ENCODE measurements around the gene ATXN1L.

The ATXN1L gene

DNA sequence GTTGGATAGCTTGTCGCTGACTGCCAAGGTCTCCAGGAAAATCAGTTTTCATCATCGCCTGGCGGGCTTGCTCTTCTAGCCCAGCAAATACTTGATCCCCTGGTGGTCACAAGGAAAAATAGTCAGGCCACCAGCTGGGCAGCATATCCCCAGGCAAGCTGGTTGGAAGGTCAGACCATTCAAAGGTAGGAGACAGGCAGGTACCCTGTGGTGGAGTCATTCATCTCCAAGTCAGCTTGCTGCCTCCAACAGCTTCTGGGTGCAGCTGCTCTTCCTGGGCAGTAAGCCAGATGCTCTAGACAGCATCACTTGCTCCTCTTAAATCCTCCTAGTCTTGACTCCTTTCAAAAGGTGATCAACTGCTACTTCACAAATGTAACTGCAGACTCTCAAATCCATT is 22.2 kb downstream of the ATXN1L start:
- Histone ChIP-seq H3K27me3 (no peaks in the 10 kb centered on the region), H3K36me3 (peaks cover 99% of the 10 kb centered on the region), H3K4me1 (no peaks in the 10 kb centered on the region), H3K27ac (no peak overlapping the region), H4K20me1 (no peaks in the 10 kb centered on the region), H3K9me3 (no peaks in the 10 kb centered on the region), H3K4me3 (no peak overlapping the region), H3K9ac (no peak overlapping the region), H3K4me2 (no peak overlapping the region)
- TF ChIP-seq Cebpa-rat (IDR thresholded peaks at IDR 0.05), result no peak

DNA sequence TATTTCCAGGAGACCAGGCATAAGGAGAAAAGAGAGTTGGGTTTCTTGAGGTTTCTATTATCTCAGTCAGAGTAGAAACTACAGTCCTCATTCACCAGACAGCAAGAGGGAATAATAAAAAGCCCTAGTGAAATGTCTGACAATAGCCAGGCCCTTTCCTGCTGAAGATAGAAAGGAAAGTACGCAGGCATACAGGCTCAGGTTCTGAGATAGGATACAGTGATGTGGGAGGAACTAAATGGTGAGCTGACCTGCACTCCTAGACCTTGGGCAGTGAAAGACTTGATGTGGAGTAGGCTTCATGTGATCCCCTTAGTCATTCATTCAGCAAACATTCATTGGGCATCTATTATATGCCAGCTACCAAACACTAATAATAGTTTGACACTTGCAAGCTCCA is 23.3 kb downstream of the ATXN1L start:
- 0 out of 2 replicates have a peak, but pooled peaks cover 6% of the 10 kb centered on the region for H4K20me1 ChIP-seq
- TF ChIP-seq Cebpa-rat (IDR thresholded peaks at IDR 0.05), result no peak
- no peak overlapping the region for H3K27ac ChIP-seq
- no peaks in the 10 kb centered on the region for H3K4me1 ChIP-seq
- no peak overlapping the region for H3K9ac ChIP-seq
- H3K4me3 ChIP-seq, result no peak overlapping the region
- H3K27me3 ChIP-seq, result no peaks in the 10 kb centered on the region
- H3K4me2 ChIP-seq, result no peak overlapping the region
- no peaks in the 10 kb centered on the region for H3K9me3 ChIP-seq
- H3K36me3 ChIP-seq, result peaks cover 97% of the 10 kb centered on the region

DNA sequence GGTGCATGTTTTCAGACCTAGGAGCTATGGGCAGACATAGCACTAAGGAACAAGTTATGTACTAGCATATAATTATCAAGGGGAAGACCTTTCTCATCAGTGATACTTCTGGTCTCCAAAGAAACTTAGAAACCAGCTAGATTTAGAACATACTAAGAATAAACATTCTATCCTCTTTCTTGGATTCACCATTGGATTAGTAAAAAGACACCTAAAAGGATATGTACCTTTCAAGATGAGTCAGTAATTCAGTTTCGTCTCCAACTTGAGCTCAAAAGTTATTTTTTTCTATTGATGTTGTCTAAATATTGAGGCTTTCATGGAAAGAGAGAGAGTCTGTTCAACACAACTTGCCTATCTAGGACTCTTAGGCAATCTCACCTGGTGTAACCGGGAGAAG is 25.0 kb downstream of the ATXN1L start:
- Histone ChIP-seq H4K20me1 (0 out of 2 replicates have a peak, but pooled peaks cover 6% of the 10 kb centered on the region), H3K4me2 (no peak overlapping the region), H3K4me1 (no peaks in the 10 kb centered on the region), H3K4me3 (no peak overlapping the region), H3K36me3 (peaks cover 97% of the 10 kb centered on the region), H3K27me3 (no peaks in the 10 kb centered on the region), H3K27ac (no peak overlapping the region), H3K9me3 (no peaks in the 10 kb centered on the region), H3K9ac (no peak overlapping the region)
- TF ChIP-seq Cebpa-rat (IDR thresholded peaks at IDR 0.05), result no peak

DNA sequence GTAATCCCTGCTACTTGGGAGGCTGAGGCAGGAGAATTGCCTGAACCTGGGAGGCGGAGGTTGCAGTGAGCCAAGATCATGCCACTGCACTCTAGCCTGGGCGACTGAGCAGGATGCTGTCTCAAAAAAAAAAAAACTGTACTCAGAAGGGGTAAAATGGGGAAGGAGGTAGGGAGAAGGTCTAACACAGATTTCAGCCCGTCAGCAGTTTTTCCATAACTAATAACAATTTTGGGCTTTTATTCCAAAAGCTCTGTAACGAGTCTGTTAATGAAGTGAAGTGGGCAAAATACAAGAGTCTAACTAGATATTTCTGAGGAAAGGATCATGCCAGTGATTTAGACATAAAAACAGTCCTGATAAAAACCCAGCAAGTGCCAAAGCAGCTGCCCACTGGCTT is 27.4 kb downstream of the ATXN1L start:
- TF ChIP-seq Cebpa-rat (IDR thresholded peaks at IDR 0.05), result no peak
- H3K4me3 ChIP-seq, result no peak overlapping the region
- no peak overlapping the region for H3K4me2 ChIP-seq
- H3K4me1 ChIP-seq, result no peaks in the 10 kb centered on the region
- no peak overlapping the region for H3K9ac ChIP-seq
- H4K20me1 ChIP-seq, result 0 out of 2 replicates have a peak, but pooled peaks cover 6% of the 10 kb centered on the region
- H3K9me3 ChIP-seq, result no peaks in the 10 kb centered on the region
- H3K27ac ChIP-seq, result no peak overlapping the region
- H3K36me3 ChIP-seq, result peaks cover 95% of the 10 kb centered on the region
- H3K27me3 ChIP-seq, result no peaks in the 10 kb centered on the region

DNA sequence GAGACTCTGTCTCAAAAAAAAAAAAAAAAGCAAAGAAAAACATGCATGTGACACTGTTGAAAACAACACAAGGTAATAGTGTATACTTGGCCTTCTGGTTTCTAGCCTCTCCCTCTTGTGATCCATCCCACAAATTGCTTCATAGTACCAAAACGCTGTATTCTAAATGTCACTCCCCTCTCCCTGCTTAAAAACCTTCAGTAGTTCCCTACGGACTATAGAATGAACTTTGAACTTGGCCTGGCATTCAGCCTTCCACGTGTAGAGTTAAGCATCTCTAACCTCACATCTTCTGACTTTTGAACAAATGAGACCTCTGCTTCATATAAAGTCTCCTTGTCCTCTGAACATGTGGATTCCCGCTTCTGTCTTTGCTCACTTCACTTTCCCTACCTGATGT is 33.1 kb downstream of the ATXN1L start:
- no peak overlapping the region for H3K9ac ChIP-seq
- peaks cover 58% of the 10 kb centered on the region for H3K36me3 ChIP-seq
- no peaks in the 10 kb centered on the region for H3K27me3 ChIP-seq
- no peak for TF ChIP-seq Cebpa-rat (IDR thresholded peaks at IDR 0.05)
- H3K4me3 ChIP-seq, result no peak overlapping the region
- H3K9me3 ChIP-seq, result no peaks in the 10 kb centered on the region
- no peak overlapping the region for H3K27ac ChIP-seq
- peak overlapping the region; percentile 96; the same call in 1 of the 2 replicates for H3K4me2 ChIP-seq
- peaks cover 42% of the 10 kb centered on the region for H3K4me1 ChIP-seq
- peaks cover 39% of the 10 kb centered on the region for H4K20me1 ChIP-seq

DNA sequence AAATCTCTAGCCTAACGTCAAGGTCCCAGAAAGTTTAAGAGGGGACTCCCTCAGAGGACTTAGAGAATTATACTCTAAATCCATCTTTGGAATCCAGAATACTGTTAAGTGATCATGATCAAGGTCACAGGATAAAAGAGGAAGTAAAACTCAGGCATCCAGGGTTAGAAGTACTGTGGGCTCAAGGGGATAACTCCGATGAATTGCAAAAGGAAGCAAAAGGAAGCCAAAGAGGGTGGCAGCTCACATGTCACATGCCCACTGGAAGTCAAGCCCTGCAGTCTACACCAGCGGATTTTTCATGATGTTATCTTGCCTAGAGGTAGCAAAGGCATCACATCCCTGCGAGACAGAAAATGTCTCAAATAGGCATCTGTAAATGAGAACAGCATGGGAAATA is 34.4 kb downstream of the ATXN1L start:
- Histone ChIP-seq H4K20me1 (peaks cover 39% of the 10 kb centered on the region), H3K27ac (peak overlapping the region; percentile 71), H3K4me2 (peak overlapping the region; percentile 96), H3K27me3 (no peaks in the 10 kb centered on the region), H3K9me3 (no peaks in the 10 kb centered on the region), H3K4me3 (peak overlapping the region; percentile 97; the same call in 1 of the 2 replicates), H3K36me3 (peaks cover 45% of the 10 kb centered on the region), H3K4me1 (peaks cover 49% of the 10 kb centered on the region), H3K9ac (peak overlapping the region; percentile 2; the same call in 1 of the 2 replicates)
- TF ChIP-seq Cebpa-rat (IDR thresholded peaks at IDR 0.05), result no peak

DNA sequence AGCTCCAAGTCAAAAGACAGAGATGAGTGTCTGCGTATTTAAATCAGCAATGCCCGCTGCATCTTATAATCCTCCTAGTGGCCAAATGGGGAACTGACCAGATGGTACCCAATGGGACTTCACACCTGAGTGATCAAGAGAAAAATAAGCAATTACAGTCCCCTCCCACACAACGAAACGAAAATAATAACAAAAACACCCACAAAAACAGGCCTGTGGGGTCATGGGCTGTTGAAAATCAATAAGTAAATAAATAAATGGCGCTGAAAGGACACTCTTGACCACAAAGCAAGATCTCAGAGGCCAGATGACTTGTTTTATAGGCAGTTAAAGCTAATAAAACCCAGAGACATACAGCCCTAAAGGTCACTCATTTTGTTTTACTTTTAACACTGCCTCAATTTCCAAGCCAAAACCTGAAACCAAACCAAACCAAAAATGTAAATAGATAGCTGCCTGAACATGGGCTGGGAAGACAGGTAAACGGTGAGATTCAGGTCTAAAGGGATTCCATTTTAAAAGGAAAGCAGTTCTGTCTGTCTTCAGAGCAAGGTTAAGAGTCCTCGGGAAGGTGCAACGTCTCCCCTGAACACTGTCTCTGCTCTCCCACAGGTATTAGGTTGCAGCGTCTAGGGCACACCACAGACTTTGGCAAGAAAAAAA is 36.9 kb downstream of the ATXN1L start:
- no peaks in the 10 kb centered on the region for H3K9me3 ChIP-seq
- peak overlapping the region; percentile 97 for H3K9ac ChIP-seq
- H3K27ac ChIP-seq, result peak overlapping the region; percentile 98

DNA sequence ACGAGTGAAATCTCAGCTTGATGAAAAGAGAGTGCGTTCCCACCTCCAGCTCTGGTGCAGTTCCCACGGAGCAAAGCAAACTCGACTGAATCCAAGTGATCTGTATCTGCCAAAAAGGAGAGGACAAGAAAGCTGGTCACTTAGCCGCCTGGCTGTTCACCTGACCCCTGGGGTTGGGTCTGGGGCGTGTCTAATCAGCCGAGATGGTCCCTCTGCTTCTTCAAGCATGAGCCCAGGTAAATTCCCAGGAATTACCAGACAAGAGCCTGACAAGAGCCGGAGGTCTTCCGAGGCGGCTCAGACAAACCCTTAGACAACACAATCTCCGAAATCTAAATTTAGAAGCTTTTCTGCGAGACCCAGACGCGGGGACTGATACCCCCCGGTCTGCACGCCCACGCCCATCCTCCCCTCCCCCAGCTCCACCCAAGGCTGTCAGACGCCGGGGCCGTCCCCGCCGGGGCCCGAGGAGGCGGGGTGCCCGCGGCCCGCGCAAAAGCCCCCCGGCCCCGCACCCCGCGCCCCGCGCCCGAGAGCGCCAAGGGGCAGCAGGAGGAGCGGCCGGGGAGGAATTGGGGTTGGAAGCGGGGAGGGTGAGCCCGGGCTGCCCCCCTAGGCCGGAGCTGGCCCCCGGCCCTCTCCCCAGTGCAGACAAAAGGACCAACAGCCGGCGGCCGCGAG is 37.5 kb downstream of the ATXN1L start:
- TF ChIP-seq Cebpa-rat (IDR thresholded peaks at IDR 0.05), result no peak
- Histone ChIP-seq H3K27ac (peak overlapping the region; percentile 98), H3K4me2 (peak overlapping the region; percentile 96), H3K9me3 (no peaks in the 10 kb centered on the region), H3K4me1 (peaks cover 51% of the 10 kb centered on the region), H3K27me3 (no peaks in the 10 kb centered on the region), H3K4me3 (peak overlapping the region; percentile 97), H3K9ac (peak overlapping the region; percentile 97), H4K20me1 (peaks cover 39% of the 10 kb centered on the region), H3K36me3 (peaks cover 16% of the 10 kb centered on the region)

More for the DNA sequence above, 36.9 kb downstream of the ATXN1L start:
- peaks cover 21% of the 10 kb centered on the region for H3K36me3 ChIP-seq
- peaks cover 51% of the 10 kb centered on the region for H3K4me1 ChIP-seq
- TF ChIP-seq Cebpa-rat (IDR thresholded peaks at IDR 0.05), result no peak
- peak overlapping the region; percentile 96 for H3K4me2 ChIP-seq
- H4K20me1 ChIP-seq, result peaks cover 39% of the 10 kb centered on the region
- H3K4me3 ChIP-seq, result peak overlapping the region; percentile 97
- H3K27me3 ChIP-seq, result no peaks in the 10 kb centered on the region

DNA sequence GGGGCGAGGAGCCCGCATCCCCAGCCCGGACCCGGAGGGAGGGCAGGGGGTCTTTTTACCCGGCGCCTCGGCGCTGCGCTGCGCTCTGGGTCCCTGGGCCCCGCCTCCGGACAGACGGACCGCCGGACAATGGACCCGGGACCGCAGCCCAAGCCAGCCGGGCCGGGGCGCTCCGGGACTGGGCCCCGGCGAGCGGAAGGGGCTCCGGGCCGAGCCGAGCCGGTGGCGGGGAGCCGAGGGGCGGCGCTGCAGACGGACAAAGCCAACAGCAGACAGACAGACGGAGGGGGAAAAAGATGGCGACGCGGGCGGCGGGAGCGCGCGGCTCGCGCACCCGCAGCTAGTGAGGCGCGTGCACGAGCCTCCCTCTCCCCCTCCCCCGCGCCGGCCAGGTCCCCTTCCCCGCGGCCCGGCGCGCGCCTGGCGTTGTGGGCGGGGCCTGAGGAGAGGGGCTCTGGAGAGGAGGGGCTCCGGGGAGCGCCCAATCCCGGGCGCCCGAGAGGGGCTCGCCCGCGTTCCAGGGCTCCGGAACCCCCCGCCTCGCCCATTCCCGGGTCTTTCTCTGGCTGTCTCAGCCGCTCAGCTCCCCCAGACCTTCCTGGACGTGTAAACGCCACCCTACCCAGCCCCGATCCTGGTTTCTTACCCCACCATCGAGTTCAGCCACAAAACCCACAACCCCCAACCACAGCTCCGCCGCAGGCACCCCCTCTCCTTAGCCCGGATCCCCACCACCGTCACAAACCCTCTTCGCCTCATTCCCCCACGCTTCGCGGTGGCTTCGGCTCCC is 38.3 kb downstream of the ATXN1L start, which contains the start of gene ZNF821:
Gene ZNF821, minus strand, starts transcription at position 334 of the 790 bp plus-strand sequence. CDS start 4,236 bp downstream, outside the sequence.
- peaks cover 8% of the 10 kb centered on the region for H3K36me3 ChIP-seq
- H4K20me1 ChIP-seq, result peaks cover 39% of the 10 kb centered on the region
- peak within 1 kb of the TSS; percentile 97 for H3K9ac ChIP-seq
- no peaks in the 10 kb centered on the region for H3K9me3 ChIP-seq
- peak within 1 kb of the TSS; percentile 96 for H3K4me2 ChIP-seq
- H3K4me3 ChIP-seq, result peak within 1 kb of the TSS; percentile 97
- TF ChIP-seq Cebpa-rat (IDR thresholded peaks at IDR 0.05), result no peak
- H3K27me3 ChIP-seq, result no peaks in the 10 kb centered on the region
- peaks cover 50% of the 10 kb centered on the region for H3K4me1 ChIP-seq
- peak within 1 kb of the TSS; percentile 98 for H3K27ac ChIP-seq

All from BLaER1 (cell line).